Keratinocyte (primary cell): Measurements from ENCODE around the gene ADCYAP1R1.

ENCODE experiments used
- EZH2 ChIP-seq: IDR thresholded peaks from one replicate; pipeline ENCODE4 v1.6.1; 2012; ENCODE audit warnings: inconsistent platforms, mild to moderate bottlenecking, low read length, moderate library complexity
- TF ChIP-seq, protein P1 (sequence below), 3 experiments: IDR thresholded peaks in 1 of 3; conservative IDR thresholded peaks in 1 of 3; optimal IDR thresholded peaks in 1 of 3; 2 replicates in 2 of 3; 3 replicates in 1 of 3; pipeline versions ENCODE3 to v1.5.1; 2011; ENCODE audit warnings: low read length in 3 of 3, mild to moderate bottlenecking in 3 of 3, moderate library complexity in 2 of 3, control low read depth in 1 of 3, inconsistent platforms in 1 of 3; ENCODE audit not compliant: insufficient read depth in 2 of 3; ENCODE audit errors: extremely low read depth in 1 of 3

DNA sequence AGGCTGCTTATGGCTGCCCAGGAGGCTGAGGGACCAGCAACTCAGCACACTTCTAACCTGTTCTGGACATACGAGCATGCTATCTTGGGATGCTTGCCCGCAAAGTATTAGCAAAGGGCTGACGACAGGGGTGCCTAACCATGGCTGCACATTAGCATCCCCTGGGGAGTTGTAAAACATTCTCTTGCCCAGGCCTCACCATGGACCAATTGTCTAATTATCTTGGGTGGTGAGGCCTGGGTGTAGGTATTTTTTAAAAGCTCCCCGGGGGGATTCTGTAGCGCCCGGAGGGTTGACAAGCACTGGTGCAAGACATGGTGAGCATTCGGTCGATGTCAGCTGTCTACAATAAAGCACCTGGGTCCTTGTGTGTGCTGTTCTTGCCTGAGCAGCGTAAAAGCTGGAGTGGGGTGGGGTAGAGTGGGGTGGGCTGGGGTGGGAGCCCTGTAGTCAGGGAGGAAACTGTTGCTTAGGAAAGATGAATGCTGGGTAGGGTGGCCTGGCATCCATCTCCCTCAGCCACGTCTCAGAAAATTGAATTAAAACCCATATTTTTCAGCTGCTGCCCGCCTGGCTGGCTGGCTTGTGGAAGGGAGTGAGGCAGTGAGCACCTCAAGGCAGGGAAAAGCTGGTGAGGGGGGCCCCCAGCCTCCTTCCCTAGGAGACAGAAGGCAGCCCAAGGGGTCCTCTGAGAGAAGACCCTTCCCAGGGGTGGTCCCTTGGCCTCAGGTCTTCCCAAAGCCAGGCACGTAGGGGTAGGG lies 2.9 kb upstream of the ADCYAP1R1 start:
- TF ChIP-seq, protein P1, sequence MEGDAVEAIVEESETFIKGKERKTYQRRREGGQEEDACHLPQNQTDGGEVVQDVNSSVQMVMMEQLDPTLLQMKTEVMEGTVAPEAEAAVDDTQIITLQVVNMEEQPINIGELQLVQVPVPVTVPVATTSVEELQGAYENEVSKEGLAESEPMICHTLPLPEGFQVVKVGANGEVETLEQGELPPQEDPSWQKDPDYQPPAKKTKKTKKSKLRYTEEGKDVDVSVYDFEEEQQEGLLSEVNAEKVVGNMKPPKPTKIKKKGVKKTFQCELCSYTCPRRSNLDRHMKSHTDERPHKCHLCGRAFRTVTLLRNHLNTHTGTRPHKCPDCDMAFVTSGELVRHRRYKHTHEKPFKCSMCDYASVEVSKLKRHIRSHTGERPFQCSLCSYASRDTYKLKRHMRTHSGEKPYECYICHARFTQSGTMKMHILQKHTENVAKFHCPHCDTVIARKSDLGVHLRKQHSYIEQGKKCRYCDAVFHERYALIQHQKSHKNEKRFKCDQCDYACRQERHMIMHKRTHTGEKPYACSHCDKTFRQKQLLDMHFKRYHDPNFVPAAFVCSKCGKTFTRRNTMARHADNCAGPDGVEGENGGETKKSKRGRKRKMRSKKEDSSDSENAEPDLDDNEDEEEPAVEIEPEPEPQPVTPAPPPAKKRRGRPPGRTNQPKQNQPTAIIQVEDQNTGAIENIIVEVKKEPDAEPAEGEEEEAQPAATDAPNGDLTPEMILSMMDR (optimal IDR thresholded peaks at IDR 0.05 in 1 of 3, IDR thresholded peaks at IDR 0.05 in 1 of 3, conservative IDR thresholded peaks at IDR 0.05 in 1 of 3; ENCODE audit: extremely low read depth in 1 of 3, insufficient read depth in 2 of 3, low read length in 3 of 3) = no peak
- TF ChIP-seq EZH2 = no peak
